H9 (cell line): Measurements from ENCODE around the gene ARSG. TPM values are rescaled to one million over a fixed set of nuclear protein-coding genes. Genes with fewer than 3 reads are reported as not detected.

ENCODE experiments used
- DNase-seq: peaks from one replicate; pipeline ENCODE4 v3.0.0-alpha.2; 2017
- H2AFZ ChIP-seq: one replicate; pipeline ENCODE4 v1.6.1; 2013; ENCODE audit warnings: mild to moderate bottlenecking, low read length, control low read depth, moderate library complexity
- H2AK5ac ChIP-seq: 2 replicates; pipeline ENCODE4 v1.6.1; 2013; ENCODE audit warnings: low read length, control low read depth, mixed read lengths; ENCODE audit not compliant: insufficient read length
- H2BK120ac ChIP-seq: one replicate; pipeline ENCODE4 v1.6.1; 2013; ENCODE audit warnings: low read depth, mild to moderate bottlenecking, low read length, control low read depth, inconsistent platforms; ENCODE audit not compliant: poor library complexity, severe bottlenecking
- H2BK12ac ChIP-seq: 2 replicates; pipeline ENCODE4 v1.6.1; 2013; ENCODE audit warnings: low read length, control low read depth, mixed read lengths, low read depth; ENCODE audit not compliant: insufficient read length
- H2BK15ac ChIP-seq: 2 replicates; pipeline ENCODE4 v1.6.1; 2013; ENCODE audit warnings: low read depth, low read length, control low read depth
- H2BK20ac ChIP-seq: one replicate; pipeline ENCODE4 v1.6.1; 2013; ENCODE audit warnings: low read depth, mild to moderate bottlenecking, low read length, control low read depth, inconsistent platforms; ENCODE audit not compliant: poor library complexity, severe bottlenecking
- H2BK5ac ChIP-seq: 2 replicates; pipeline ENCODE4 v1.6.1; 2013; ENCODE audit warnings: low read length, control low read depth, mixed read lengths; ENCODE audit not compliant: insufficient read length
- H3K14ac ChIP-seq: 2 replicates; pipeline ENCODE4 v1.6.1; 2013; ENCODE audit warnings: low read length, control low read depth; ENCODE audit not compliant: insufficient read depth
- H3K18ac ChIP-seq: 2 replicates; pipeline ENCODE4 v1.6.1; 2013; ENCODE audit warnings: low read depth, mild to moderate bottlenecking, mixed read lengths, low read length, control low read depth; ENCODE audit not compliant: insufficient read length
- H3K23ac ChIP-seq: 2 replicates; pipeline ENCODE4 v1.6.1; 2013; ENCODE audit warnings: low read length, control low read depth, mixed read lengths, low read depth; ENCODE audit not compliant: insufficient read length
- H3K23me2 ChIP-seq: 2 replicates; pipeline ENCODE4 v1.6.1; 2013; ENCODE audit warnings: low read depth, mild to moderate bottlenecking, mixed read lengths, low read length, control low read depth; ENCODE audit not compliant: insufficient read length, poor library complexity, severe bottlenecking
- H3K27ac ChIP-seq: 2 replicates; pipeline ENCODE4 v1.5.1; 2013; ENCODE audit warnings: low read length, control low read depth, mixed read lengths, low read depth; ENCODE audit not compliant: insufficient read length
- H3K27me3 ChIP-seq: 2 replicates; pipeline ENCODE4 v1.6.1; 2013; ENCODE audit warnings: low read length, control low read depth, inconsistent platforms; ENCODE audit not compliant: insufficient read depth
- H3K4ac ChIP-seq: 2 replicates; pipeline ENCODE4 v1.6.1; 2013; ENCODE audit warnings: low read depth, mild to moderate bottlenecking, control low read depth, inconsistent platforms, low read length, moderate library complexity
- H3K4me1 ChIP-seq: 2 replicates; pipeline ENCODE4 v1.6.1; 2013; ENCODE audit warnings: low read length, control low read depth, inconsistent platforms; ENCODE audit not compliant: insufficient read depth
- H3K4me2 ChIP-seq: 2 replicates; pipeline ENCODE4 v1.6.1; 2013; ENCODE audit warnings: low read length, control low read depth, mixed read lengths; ENCODE audit not compliant: insufficient read length, insufficient read depth
- H3K56ac ChIP-seq: 2 replicates; pipeline ENCODE4 v1.6.1; 2013; ENCODE audit warnings: low read depth, mild to moderate bottlenecking, mixed read lengths, low read length, control low read depth; ENCODE audit not compliant: insufficient read length
- H3K79me1 ChIP-seq: 2 replicates; pipeline ENCODE4 v1.6.1; 2013; ENCODE audit warnings: low read depth, mild to moderate bottlenecking, moderate library complexity, low read length, control low read depth, inconsistent platforms; ENCODE audit not compliant: insufficient read depth, poor library complexity, severe bottlenecking
- H3K79me2 ChIP-seq: 2 replicates; pipeline ENCODE4 v1.6.1; 2013; ENCODE audit warnings: low read length, control low read depth, inconsistent platforms; ENCODE audit not compliant: insufficient read depth
- H3K9ac ChIP-seq: 2 replicates; pipeline ENCODE4 v1.6.1; 2013; ENCODE audit warnings: low read length, control low read depth, mixed read lengths; ENCODE audit not compliant: insufficient read length; ENCODE audit errors: extremely low read depth
- H3K9me3 ChIP-seq: one replicate; pipeline ENCODE4 v1.6.1; 2013; ENCODE audit warnings: low read depth, low read length, inconsistent platforms; ENCODE audit not compliant: control insufficient read depth
- H3T11ph ChIP-seq: one replicate; pipeline ENCODE4 v1.6.1; 2013; ENCODE audit warnings: mild to moderate bottlenecking, low read length, control low read depth, inconsistent platforms
- H4K20me1 ChIP-seq: one replicate; pipeline ENCODE4 v1.6.1; 2013; ENCODE audit not compliant: control insufficient read depth, insufficient read length, insufficient read depth
- H4K5ac ChIP-seq: 2 replicates; pipeline ENCODE4 v1.6.1; 2013; ENCODE audit warnings: low read depth, mild to moderate bottlenecking, mixed read lengths, low read length, control low read depth; ENCODE audit not compliant: insufficient read length
- H4K8ac ChIP-seq: replicated peaks from 2 replicates; pipeline ENCODE4 v1.6.1; 2013; ENCODE audit warnings: low read length, control low read depth, mixed read lengths, low read depth; ENCODE audit not compliant: insufficient read length
- H4K91ac ChIP-seq: 2 replicates; pipeline ENCODE4 v1.6.1; 2013; ENCODE audit warnings: low read depth, mild to moderate bottlenecking, moderate library complexity, mixed read lengths, low read length, control low read depth; ENCODE audit not compliant: insufficient read length
- H3K27ac Mint-ChIP-seq, 3 experiments: 2 replicates in 2 of 3; 3 replicates in 1 of 3; pipeline ENCODE4 v1.8.0; 2020 to 2021; ENCODE audit warnings: mixed read lengths in 3 of 3, mild to moderate bottlenecking in 1 of 3, moderate library complexity in 1 of 3
- H3K27me3 Mint-ChIP-seq: 2 replicates; pipeline ENCODE4 v1.8.0; 2021; ENCODE audit warnings: low read depth, mild to moderate bottlenecking, moderate library complexity, mixed read lengths
- H3K36me3 Mint-ChIP-seq, 3 experiments: 2 replicates in 2 of 3; 3 replicates in 1 of 3; pipeline ENCODE4 v1.8.0; 2020 to 2021; ENCODE audit warnings: low read depth in 3 of 3, mixed read lengths in 3 of 3; ENCODE audit not compliant: insufficient read depth in 1 of 3
- H3K4me1 Mint-ChIP-seq, 2 experiments: 2 replicates each; pipeline ENCODE4 v1.8.0; 2020; ENCODE audit warnings: mixed read lengths in 2 of 2
- H3K4me3 Mint-ChIP-seq, 2 experiments: 2 replicates in 1 of 2; 3 replicates in 1 of 2; pipeline ENCODE4 v1.8.0; 2020 to 2021; ENCODE audit warnings: mild to moderate bottlenecking in 2 of 2, mixed read lengths in 2 of 2, moderate library complexity in 1 of 2
- H3K9me3 Mint-ChIP-seq, 2 experiments: 2 replicates in 1 of 2; 3 replicates in 1 of 2; pipeline ENCODE4 v1.8.0; 2020; ENCODE audit warnings: mild to moderate bottlenecking in 2 of 2, mixed read lengths in 2 of 2, moderate library complexity in 1 of 2
- WGBS: extraction: QIAGEN DNeasy Blood & Tissue Kit; methylation state at CpG from one replicate; pipeline ENCODE4 v1.1.7; 2013; ENCODE audit warnings: missing lambda C conversion rate, low lambda C conversion rate, mixed read lengths; ENCODE audit not compliant: insufficient read length; ENCODE audit errors: extremely low coverage; 5-methylcytosine and 5-hydroxymethylcytosine counted together
- total RNA-seq: library from RNA; stranded (reverse); gene quantifications from 2 replicates; pipeline ENCODE4 v1.2.1, GENCODE V29; 2021
- TF ChIP-seq, protein P1 (sequence below): fragments of 200-600 bp; sonication (generic); conservative IDR thresholded peaks from 3 replicates; pipeline ENCODE4 v1.8.0; 2021; ENCODE audit warnings: antibody characterized with exemption, mild to moderate bottlenecking

ARSG gene
- total RNA-seq, 1 experiment from 2014 or later = 3.6 TPM

GRCh38 chr17:68317458-68317857 lies 26.2 kb downstream of the ARSG start:
- no peak overlapping the region for H3K18ac ChIP-seq
- H2AK5ac ChIP-seq = no peak overlapping the region
- H2BK15ac ChIP-seq = no peak overlapping the region
- Mint-ChIP-seq H3K9me3 (no peaks in the 10 kb centered on the region; a peak in 1 of 5 replicates), H3K36me3 (peaks cover 0 to 5% (median 0%) of the 10 kb centered on the region in 3 experiments; a peak in 1 of 7 replicates), H3K27ac (no peak overlapping the region), H3K4me1 (peaks cover 22 to 38% of the 10 kb centered on the region in 2 experiments), H3K4me3 (no peak overlapping the region), H3K27me3 (no peaks in the 10 kb centered on the region)
- no peak overlapping the region for H3K27ac ChIP-seq
- H4K91ac ChIP-seq = no peak overlapping the region
- H3K4me1 ChIP-seq = no peaks in the 10 kb centered on the region; the same call in 1 of the 2 replicates
- H3K23ac ChIP-seq = no peak overlapping the region
- H2BK120ac ChIP-seq = no peak overlapping the region
- H4K5ac ChIP-seq = no peak overlapping the region
- no peaks in the 10 kb centered on the region for H3K79me2 ChIP-seq
- no CpG with 5 or more reads among the region's 6 CpGs for WGBS
- H3T11ph ChIP-seq = no peak overlapping the region
- H3K4me2 ChIP-seq = no peak overlapping the region
- H4K20me1 ChIP-seq = no peaks in the 10 kb centered on the region
- H2BK20ac ChIP-seq = no peak overlapping the region
- H3K4ac ChIP-seq = no peak overlapping the region
- H2BK12ac ChIP-seq = no peak overlapping the region
- H3K27me3 ChIP-seq = no peaks in the 10 kb centered on the region
- H3K79me1 ChIP-seq = no peaks in the 10 kb centered on the region
- no peaks in the 10 kb centered on the region for H3K9me3 ChIP-seq
- H3K14ac ChIP-seq = no peak overlapping the region
- no peak overlapping the region for H2AFZ ChIP-seq
- TF ChIP-seq, protein P1, sequence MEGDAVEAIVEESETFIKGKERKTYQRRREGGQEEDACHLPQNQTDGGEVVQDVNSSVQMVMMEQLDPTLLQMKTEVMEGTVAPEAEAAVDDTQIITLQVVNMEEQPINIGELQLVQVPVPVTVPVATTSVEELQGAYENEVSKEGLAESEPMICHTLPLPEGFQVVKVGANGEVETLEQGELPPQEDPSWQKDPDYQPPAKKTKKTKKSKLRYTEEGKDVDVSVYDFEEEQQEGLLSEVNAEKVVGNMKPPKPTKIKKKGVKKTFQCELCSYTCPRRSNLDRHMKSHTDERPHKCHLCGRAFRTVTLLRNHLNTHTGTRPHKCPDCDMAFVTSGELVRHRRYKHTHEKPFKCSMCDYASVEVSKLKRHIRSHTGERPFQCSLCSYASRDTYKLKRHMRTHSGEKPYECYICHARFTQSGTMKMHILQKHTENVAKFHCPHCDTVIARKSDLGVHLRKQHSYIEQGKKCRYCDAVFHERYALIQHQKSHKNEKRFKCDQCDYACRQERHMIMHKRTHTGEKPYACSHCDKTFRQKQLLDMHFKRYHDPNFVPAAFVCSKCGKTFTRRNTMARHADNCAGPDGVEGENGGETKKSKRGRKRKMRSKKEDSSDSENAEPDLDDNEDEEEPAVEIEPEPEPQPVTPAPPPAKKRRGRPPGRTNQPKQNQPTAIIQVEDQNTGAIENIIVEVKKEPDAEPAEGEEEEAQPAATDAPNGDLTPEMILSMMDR = no peak
- H2BK5ac ChIP-seq = no peak overlapping the region
- no peak for DNase-seq
- H3K9ac ChIP-seq = no peak overlapping the region
- no peak overlapping the region for H3K56ac ChIP-seq
- H4K8ac ChIP-seq = no peak overlapping the region
- no peaks in the 10 kb centered on the region for H3K23me2 ChIP-seq
